GM12878 (cell line): Measurements from ENCODE around the gene IFNA4. TPM values are rescaled to one million over a fixed set of nuclear protein-coding genes. Genes with fewer than 3 reads are reported as not detected.

Experiments
- ATAC-seq: fragments of 200-7000 bp; cut with Tn5 transposase; 3 replicates; pipeline ENCODE4 v1.9.1; 2020; ENCODE audit warnings: mild to moderate bottlenecking, moderate library complexity
- BruUV-seq: library from RNA; stranded (reverse); fragments of 400-500 nt; replicated peaks from 2 replicates; lab custom pipeline; 2021; lab: Mats Ljungman, UMichigan
- CTCF ChIA-PET: fragments of 300-600 bp; sonication (Branson Sonifier 250); formaldehyde crosslinking; extraction: SDS; loops from one replicate; lab custom pipeline; 2021; ENCODE audit warnings: inconsistent platforms; lab: Yijun Ruan, JAX
- POLR2A ChIA-PET: fragments of 350-600 bp; formaldehyde crosslinking; extraction: SDS; loops from one replicate; lab custom pipeline; 2021; ENCODE audit warnings: inconsistent platforms; lab: Charles Lee
- RAD21 ChIA-PET: fragments of 300-600 bp; sonication (Branson Sonifier 250); formaldehyde crosslinking; loops from one replicate; lab custom pipeline; 2023; ENCODE audit warnings: antibody characterized with exemption; ENCODE audit not compliant: unreplicated experiment; lab: Charles Lee
- SMC1A ChIA-PET: fragments of 300-600 bp; sonication (Branson Sonifier 250); formaldehyde crosslinking; loops from one replicate; lab custom pipeline; 2023; ENCODE audit not compliant: unreplicated experiment, uncharacterized antibody; lab: Charles Lee
- DNase-seq: peaks from one replicate; pipeline ENCODE4 v3.0.0-alpha.2; 2011; ENCODE audit warnings: low read depth, low spot score
- FAIRE-seq: peaks from 3 replicates; lab custom pipeline; 2011; peaks lifted over from hg19 to GRCh38; lab: Jason Lieb, UNC
- H2AFZ ChIP-seq: 2 replicates; pipeline ENCODE4 v1.6.0; 2011; ENCODE audit warnings: low read depth, low read length, control low read depth; ENCODE audit not compliant: control insufficient read depth
- H3K27ac ChIP-seq: 2 replicates; pipeline ENCODE4 v1.5.1; 2011; ENCODE audit warnings: control low read depth; ENCODE audit not compliant: control insufficient read depth, insufficient read depth
- H3K27me3 ChIP-seq, 2 experiments: replicated peaks in 1 of 2; 2 replicates each; pipeline versions ENCODE4 v1.6.0 to v1.6.1; 2011; ENCODE audit warnings: low read length in 1 of 2; ENCODE audit not compliant: control insufficient read depth in 2 of 2, insufficient read depth in 2 of 2
- H3K36me3 ChIP-seq, 2 experiments: 2 replicates each; pipeline ENCODE4 v1.5.1; 2011; ENCODE audit warnings: low read length in 1 of 2; ENCODE audit not compliant: control insufficient read depth in 2 of 2, insufficient read depth in 2 of 2
- H3K4me1 ChIP-seq: 2 replicates; pipeline ENCODE4 v1.6.1; 2011; ENCODE audit warnings: mild to moderate bottlenecking, low read length, moderate library complexity, mixed read lengths; ENCODE audit not compliant: control insufficient read depth, insufficient read depth
- H3K4me2 ChIP-seq: 2 replicates; pipeline ENCODE4 v1.6.0; 2011; ENCODE audit warnings: control low read depth; ENCODE audit not compliant: control insufficient read depth, insufficient read depth
- H3K4me3 ChIP-seq: fragments of 200-600 bp; sonication (generic); 2 replicates; pipeline ENCODE4 v1.5.1; 2016
- H3K79me2 ChIP-seq: 2 replicates; pipeline ENCODE4 v1.6.0; 2011; ENCODE audit warnings: low read length; ENCODE audit not compliant: control insufficient read depth, insufficient read depth
- H3K9ac ChIP-seq: 2 replicates; pipeline ENCODE4 v1.8.0; 2011; ENCODE audit warnings: low read length, control low read depth, mixed read lengths; ENCODE audit not compliant: control insufficient read depth, insufficient read depth
- H3K9me3 ChIP-seq: replicated peaks from 3 replicates; pipeline ENCODE4 v1.5.1; 2011; ENCODE audit warnings: mild to moderate bottlenecking, low read length; ENCODE audit not compliant: control insufficient read depth, insufficient read depth
- H4K20me1 ChIP-seq: 2 replicates; pipeline ENCODE4 v1.6.0; 2011; ENCODE audit not compliant: control insufficient read depth, insufficient read depth
- ATF7 ChIP-seq: fragments of 450-650 bp; IDR thresholded peaks from 2 replicates; pipeline ENCODE4 v1.6.1; 2016; ENCODE audit warnings: low read depth, mild to moderate bottlenecking
- WRNIP1 ChIP-seq: IDR thresholded peaks from 2 replicates; pipeline ENCODE4 v1.6.1; 2011; ENCODE audit warnings: low read depth, low read length, improper control_type of control experiment, borderline replicate concordance
- WGBS: methylation state at CpG from one replicate; pipeline ENCODE4 v1.1.6; 2016; ENCODE audit warnings: low lambda C conversion rate; ENCODE audit not compliant: insufficient replicate concordance, insufficient coverage; ENCODE audit errors: missing lambda C conversion rate; 5-methylcytosine and 5-hydroxymethylcytosine counted together
- in situ Hi-C: fragments of 300-500 bp; cut with MboI; formaldehyde crosslinking; loops from 9 replicates; pipeline ENCODE4 v1.14.3; 2018; ENCODE audit warnings: mixed read lengths
- intact Hi-C: fragments of 100-400 bp; cut with micrococcal nuclease; formaldehyde crosslinking; loops from one replicate; pipeline ENCODE4 v1.14.2; 2022; ENCODE audit not compliant: unreplicated experiment
- polyA plus RNA-seq, 11 experiments: library from polyadenylated mRNA; depleted of rRNA in 4 of 11; unstranded in 6 of 11; stranded (reverse) in 5 of 11; fragments of >200 nt; fragmentation: Nextera tagmentation in 4 of 11; fragmentation: Illumina TruSeq in 1 of 11; extraction: Ambion mirVana in 4 of 11; extraction: Trizol in 1 of 11; gene quantifications; 1 replicate in 1 of 11; 2 replicates in 10 of 11; pipeline versions ENCODE4 v1.2.1 to v1.2.3, GENCODE V29; 2011 to 2016; ENCODE audit warnings: inconsistent platforms in 2 of 11, missing spikeins in 2 of 11, low read depth in 1 of 11
- total RNA-seq, 4 experiments: library from RNA; depleted of rRNA in 3 of 4; stranded (reverse); fragments of >200 nt in 3 of 4; fragmentation: Illumina TruSeq in 1 of 4; extraction: Trizol in 1 of 4; gene quantifications; 2 replicates each; pipeline versions ENCODE4 v1.2.1 to v1.2.3, GENCODE V29; 2013 to 2021
- TF ChIP-seq, protein P1 (sequence below): fragments of 450-650 bp; IDR thresholded peaks from 2 replicates; pipeline ENCODE4 v1.6.1; 2018; ENCODE audit warnings: mild to moderate bottlenecking, low read depth, moderate library complexity; ENCODE audit not compliant: partially characterized antibody
- TF ChIP-seq, protein P2 (sequence below): fragments of 450-650 bp; IDR thresholded peaks from 2 replicates; pipeline ENCODE4 v1.6.1; 2017; ENCODE audit warnings: mild to moderate bottlenecking, moderate library complexity

IFNA4 gene
- total and polyA plus RNA-seq, 10 of the 15 experiments (the other 5 are each of a cell fraction or from before 2014, with no cell fraction given), result not detected

DNA sequence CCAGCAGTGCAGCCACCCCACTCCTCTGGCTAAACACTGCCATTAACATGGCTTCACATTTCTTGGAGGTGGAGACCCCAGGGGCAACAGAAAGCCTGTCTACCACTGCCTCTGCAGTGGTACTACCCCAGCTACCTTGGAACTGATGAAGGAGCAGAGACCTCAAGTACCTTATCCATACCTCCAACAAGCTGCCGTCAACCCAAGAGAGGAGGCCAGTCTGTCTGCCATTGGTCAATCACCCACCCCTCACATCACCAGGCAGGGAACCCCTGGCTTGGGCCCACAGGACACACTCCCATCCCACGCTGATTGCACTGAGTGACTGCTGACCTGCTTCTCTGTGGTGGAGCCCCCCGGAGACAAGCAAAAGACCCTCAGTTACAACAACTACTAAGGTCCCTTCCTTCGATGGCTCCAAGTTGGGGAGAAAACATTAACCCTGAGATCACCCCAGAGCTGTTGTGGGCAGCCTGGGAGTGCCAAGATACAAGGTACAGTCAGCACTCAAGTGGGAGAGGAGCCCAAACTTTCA lies 46.8 kb upstream of the IFNA4 start:
- POLR2A ChIA-PET, result no interaction called here
- in situ Hi-C loops, result loop anchor here (10.0 kb wide), 1 partner anchor 561 kb away; no protein-coding TSS in a partner anchor
- no TSS peak for BruUV-seq

More for the DNA sequence above, 46.8 kb upstream of the IFNA4 start:
- H4K20me1 ChIP-seq, result no peaks in the 10 kb centered on the region
- H3K9me3 ChIP-seq, result no peaks in the 10 kb centered on the region
- intact Hi-C loops, result loop anchor here (10.0 kb wide), 1 partner anchor 471 kb away; no protein-coding TSS in a partner anchor
- DNase-seq, result no peak
- no peak for ATAC-seq
- SMC1A ChIA-PET, result interaction anchor here (2.2 kb wide), 1 partner anchor 16 kb away, joined by 5 read pairs; no protein-coding TSS in a partner anchor
- no peak overlapping the region for H3K4me2 ChIP-seq
- no peak for FAIRE-seq
- no peak overlapping the region for H3K27ac ChIP-seq
- no peak overlapping the region for H3K9ac ChIP-seq
- H3K4me3 ChIP-seq, result no peak overlapping the region
- WGBS, result 47% methylated on average over 4 of the region's 4 CpGs
- H2AFZ ChIP-seq, result no peak overlapping the region
- H3K4me1 ChIP-seq, result no peaks in the 10 kb centered on the region
- TF ChIP-seq, protein P1, sequence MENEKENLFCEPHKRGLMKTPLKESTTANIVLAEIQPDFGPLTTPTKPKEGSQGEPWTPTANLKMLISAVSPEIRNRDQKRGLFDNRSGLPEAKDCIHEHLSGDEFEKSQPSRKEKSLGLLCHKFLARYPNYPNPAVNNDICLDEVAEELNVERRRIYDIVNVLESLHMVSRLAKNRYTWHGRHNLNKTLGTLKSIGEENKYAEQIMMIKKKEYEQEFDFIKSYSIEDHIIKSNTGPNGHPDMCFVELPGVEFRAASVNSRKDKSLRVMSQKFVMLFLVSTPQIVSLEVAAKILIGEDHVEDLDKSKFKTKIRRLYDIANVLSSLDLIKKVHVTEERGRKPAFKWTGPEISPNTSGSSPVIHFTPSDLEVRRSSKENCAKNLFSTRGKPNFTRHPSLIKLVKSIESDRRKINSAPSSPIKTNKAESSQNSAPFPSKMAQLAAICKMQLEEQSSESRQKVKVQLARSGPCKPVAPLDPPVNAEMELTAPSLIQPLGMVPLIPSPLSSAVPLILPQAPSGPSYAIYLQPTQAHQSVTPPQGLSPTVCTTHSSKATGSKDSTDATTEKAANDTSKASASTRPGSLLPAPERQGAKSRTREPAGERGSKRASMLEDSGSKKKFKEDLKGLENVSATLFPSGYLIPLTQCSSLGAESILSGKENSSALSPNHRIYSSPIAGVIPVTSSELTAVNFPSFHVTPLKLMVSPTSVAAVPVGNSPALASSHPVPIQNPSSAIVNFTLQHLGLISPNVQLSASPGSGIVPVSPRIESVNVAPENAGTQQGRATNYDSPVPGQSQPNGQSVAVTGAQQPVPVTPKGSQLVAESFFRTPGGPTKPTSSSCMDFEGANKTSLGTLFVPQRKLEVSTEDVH, result no peak
- no peak for TF ChIP-seq ATF7
- TF ChIP-seq, protein P2, sequence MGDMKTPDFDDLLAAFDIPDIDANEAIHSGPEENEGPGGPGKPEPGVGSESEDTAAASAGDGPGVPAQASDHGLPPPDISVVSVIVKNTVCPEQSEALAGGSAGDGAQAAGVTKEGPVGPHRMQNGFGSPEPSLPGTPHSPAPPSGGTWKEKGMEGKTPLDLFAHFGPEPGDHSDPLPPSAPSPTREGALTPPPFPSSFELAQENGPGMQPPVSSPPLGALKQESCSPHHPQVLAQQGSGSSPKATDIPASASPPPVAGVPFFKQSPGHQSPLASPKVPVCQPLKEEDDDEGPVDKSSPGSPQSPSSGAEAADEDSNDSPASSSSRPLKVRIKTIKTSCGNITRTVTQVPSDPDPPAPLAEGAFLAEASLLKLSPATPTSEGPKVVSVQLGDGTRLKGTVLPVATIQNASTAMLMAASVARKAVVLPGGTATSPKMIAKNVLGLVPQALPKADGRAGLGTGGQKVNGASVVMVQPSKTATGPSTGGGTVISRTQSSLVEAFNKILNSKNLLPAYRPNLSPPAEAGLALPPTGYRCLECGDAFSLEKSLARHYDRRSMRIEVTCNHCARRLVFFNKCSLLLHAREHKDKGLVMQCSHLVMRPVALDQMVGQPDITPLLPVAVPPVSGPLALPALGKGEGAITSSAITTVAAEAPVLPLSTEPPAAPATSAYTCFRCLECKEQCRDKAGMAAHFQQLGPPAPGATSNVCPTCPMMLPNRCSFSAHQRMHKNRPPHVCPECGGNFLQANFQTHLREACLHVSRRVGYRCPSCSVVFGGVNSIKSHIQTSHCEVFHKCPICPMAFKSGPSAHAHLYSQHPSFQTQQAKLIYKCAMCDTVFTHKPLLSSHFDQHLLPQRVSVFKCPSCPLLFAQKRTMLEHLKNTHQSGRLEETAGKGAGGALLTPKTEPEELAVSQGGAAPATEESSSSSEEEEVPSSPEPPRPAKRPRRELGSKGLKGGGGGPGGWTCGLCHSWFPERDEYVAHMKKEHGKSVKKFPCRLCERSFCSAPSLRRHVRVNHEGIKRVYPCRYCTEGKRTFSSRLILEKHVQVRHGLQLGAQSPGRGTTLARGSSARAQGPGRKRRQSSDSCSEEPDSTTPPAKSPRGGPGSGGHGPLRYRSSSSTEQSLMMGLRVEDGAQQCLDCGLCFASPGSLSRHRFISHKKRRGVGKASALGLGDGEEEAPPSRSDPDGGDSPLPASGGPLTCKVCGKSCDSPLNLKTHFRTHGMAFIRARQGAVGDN, result no peak
- TF ChIP-seq WRNIP1, result no peak
- no peaks in the 10 kb centered on the region for H3K79me2 ChIP-seq
- H3K36me3 ChIP-seq, result no peaks in the 10 kb centered on the region
- H3K27me3 ChIP-seq, result no peaks in the 10 kb centered on the region
- CTCF ChIA-PET, result interaction anchor here (1.1 to 4.4 kb wide), 7 partner anchors 16 to 232 kb away, joined by 3 to 18 read pairs (median 9); no protein-coding TSS in a partner anchor
- RAD21 ChIA-PET, result interaction anchor here (2.3 kb wide), 1 partner anchor 85 kb away, joined by 6 read pairs; no protein-coding TSS in a partner anchor
